Stomach (tissue), 4 donors: ENCODE data around the gene OPN5.

ENCODE experiments used
- CTCF ChIP-seq, 7 experiments: fragments of 450-650 bp in 4 of 7; fragments of 200-600 bp in 3 of 7; sonication (generic) in 3 of 7; IDR thresholded peaks; one replicate each; pipeline ENCODE4 v1.5.1; 2016 to 2019; ENCODE audit warnings: antibody characterized with exemption in 7 of 7, control low read depth in 2 of 7, mild to moderate bottlenecking in 1 of 7
- EP300 ChIP-seq: sonication (generic); formaldehyde crosslinking; IDR thresholded peaks from one replicate; pipeline ENCODE4 v1.6.1; 2017; ENCODE audit warnings: antibody characterized with exemption
- POLR2A ChIP-seq, 4 donors: fragments of 450-650 bp; IDR thresholded peaks; one replicate each; pipeline ENCODE4 v1.6.1; 2016; ENCODE audit warnings: antibody characterized with exemption in 4 of 4, control low read depth in 2 of 4, mild to moderate bottlenecking in 1 of 4, moderate library complexity in 1 of 4

GRCh38 chr6:47794577-47795135 lies 12.8 kb downstream of the OPN5 start:
- TF ChIP-seq CTCF (IDR thresholded peaks at IDR 0.05) (no peak), EP300 (no peak), POLR2A (IDR thresholded peaks at IDR 0.05) (no peak)
